Lung (tissue), 12 donors: ENCODE results near the gene CPED1. TPM values are rescaled to one million over a fixed set of nuclear protein-coding genes. Genes with fewer than 3 reads are reported as not detected.
A peak's percentile ranks its signal among the peaks of the same experiment; 100 is the strongest.

Experiments
- ATAC-seq: fragments of 200-7000 bp; cut with Tn5 transposase; one replicate; pipeline ENCODE4 v1.9.1; 2020; ENCODE audit warnings: moderate number of reproducible peaks; ENCODE audit not compliant: insufficient read depth, low FRiP score
- DNase-seq, 3 donors: peaks; one replicate each; pipeline ENCODE4 v3.0.0-alpha.2; 2013 to 2017
- H3K27ac ChIP-seq, 2 donors: one replicate each; pipeline ENCODE4 v1.5.1; 2013; ENCODE audit warnings: mild to moderate bottlenecking in 2 of 2, moderate library complexity in 2 of 2, control low read depth in 1 of 2, inconsistent platforms in 1 of 2, low read depth in 1 of 2, low read length in 1 of 2
- H3K27me3 ChIP-seq, 3 donors: one replicate each; pipeline ENCODE4 v1.5.1; 2013; ENCODE audit warnings: low read length in 2 of 3; ENCODE audit not compliant: control insufficient read depth in 3 of 3, insufficient read depth in 3 of 3
- H3K36me3 ChIP-seq, 4 donors: one replicate each; pipeline ENCODE4 v1.5.1; 2013; ENCODE audit warnings: low read length in 4 of 4, mild to moderate bottlenecking in 1 of 4, moderate library complexity in 1 of 4; ENCODE audit not compliant: control insufficient read depth in 4 of 4, insufficient read depth in 4 of 4
- H3K4me1 ChIP-seq, 5 donors: one replicate each; pipeline ENCODE4 v1.5.1; 2013; ENCODE audit warnings: low read length in 5 of 5, mild to moderate bottlenecking in 2 of 5, moderate library complexity in 1 of 5; ENCODE audit not compliant: control insufficient read depth in 5 of 5, insufficient read depth in 5 of 5
- H3K4me3 ChIP-seq: one replicate; pipeline ENCODE4 v1.5.1; 2013; ENCODE audit warnings: mild to moderate bottlenecking, control low read depth, moderate library complexity
- H3K9ac ChIP-seq, 2 donors: one replicate each; pipeline ENCODE4 v1.5.1; 2013; ENCODE audit warnings: low read length in 2 of 2, control low read depth in 1 of 2; ENCODE audit not compliant: insufficient read depth in 1 of 2
- H3K9me3 ChIP-seq, 4 donors: one replicate each; pipeline ENCODE4 v1.5.1; 2013; ENCODE audit warnings: low read length in 3 of 4, mild to moderate bottlenecking in 1 of 4, moderate library complexity in 1 of 4; ENCODE audit not compliant: control insufficient read depth in 4 of 4, insufficient read depth in 3 of 4
- WGBS, 2 donors: extraction: QIAGEN DNeasy Blood & Tissue Kit; methylation state at CpG; one replicate each; pipeline ENCODE4 v1.1.7; 2013; 5-methylcytosine and 5-hydroxymethylcytosine counted together
- polyA plus RNA-seq, 2 donors: library from polyadenylated mRNA; stranded (reverse); fragments of 200-250 nt; gene quantifications; one replicate each; pipeline ENCODE4 v1.2.1, GENCODE V29; 2013
- total RNA-seq, 2 donors: library from RNA; depleted of rRNA in 1 of 2; stranded (reverse); fragments of >200 nt in 1 of 2; gene quantifications; one replicate each; pipeline ENCODE4 v1.2.1, GENCODE V29; 2014 to 2021
- TF ChIP-seq, protein P1 (sequence below): IDR thresholded peaks from 2 replicates; pipeline ENCODE4 v1.5.1; 2012; ENCODE audit warnings: mild to moderate bottlenecking; ENCODE audit errors: control extremely low read depth, extremely low read depth
- donor health status: control.
- donor health status: control.
- donor health status: Bipolar disorder and iron deficiency.
- donor health status: healthy.
- donor health status: DM: yes; HTN: yes; CAD: no.

The CPED1 gene
- total and polyA plus RNA-seq, 4 donors, result 1.8 to 32.3 (median 7.4) TPM

DNA sequence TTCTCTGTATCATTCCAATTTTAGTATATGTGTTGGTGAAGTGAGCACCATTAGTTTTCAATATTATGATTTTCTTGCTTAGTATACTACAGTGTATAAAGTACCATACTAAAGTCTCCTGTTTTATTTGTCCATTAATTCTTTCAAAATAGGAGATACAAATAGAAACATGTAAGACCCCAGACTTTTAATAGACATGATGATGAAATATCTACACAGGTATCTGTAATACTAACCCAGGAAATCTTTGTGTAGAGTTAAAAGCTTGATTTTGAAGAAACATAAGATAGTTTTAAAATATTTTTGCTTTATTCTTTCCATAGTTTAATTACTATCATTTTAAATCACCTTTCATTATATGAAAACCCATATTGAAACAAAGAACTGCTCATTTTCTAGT, 206.5 kb downstream of the CPED1 start:
- TF ChIP-seq, protein P1, sequence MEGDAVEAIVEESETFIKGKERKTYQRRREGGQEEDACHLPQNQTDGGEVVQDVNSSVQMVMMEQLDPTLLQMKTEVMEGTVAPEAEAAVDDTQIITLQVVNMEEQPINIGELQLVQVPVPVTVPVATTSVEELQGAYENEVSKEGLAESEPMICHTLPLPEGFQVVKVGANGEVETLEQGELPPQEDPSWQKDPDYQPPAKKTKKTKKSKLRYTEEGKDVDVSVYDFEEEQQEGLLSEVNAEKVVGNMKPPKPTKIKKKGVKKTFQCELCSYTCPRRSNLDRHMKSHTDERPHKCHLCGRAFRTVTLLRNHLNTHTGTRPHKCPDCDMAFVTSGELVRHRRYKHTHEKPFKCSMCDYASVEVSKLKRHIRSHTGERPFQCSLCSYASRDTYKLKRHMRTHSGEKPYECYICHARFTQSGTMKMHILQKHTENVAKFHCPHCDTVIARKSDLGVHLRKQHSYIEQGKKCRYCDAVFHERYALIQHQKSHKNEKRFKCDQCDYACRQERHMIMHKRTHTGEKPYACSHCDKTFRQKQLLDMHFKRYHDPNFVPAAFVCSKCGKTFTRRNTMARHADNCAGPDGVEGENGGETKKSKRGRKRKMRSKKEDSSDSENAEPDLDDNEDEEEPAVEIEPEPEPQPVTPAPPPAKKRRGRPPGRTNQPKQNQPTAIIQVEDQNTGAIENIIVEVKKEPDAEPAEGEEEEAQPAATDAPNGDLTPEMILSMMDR, result no peak
- Histone ChIP-seq H3K9me3 (no peaks in the 10 kb centered on the region), H3K9ac (no peak overlapping the region), H3K36me3 (no peaks in the 10 kb centered on the region), H3K27ac (no peak overlapping the region), H3K27me3 (no peaks in the 10 kb centered on the region), H3K4me1 (peaks cover 0 to 19% (median 2%) of the 10 kb centered on the region in 5 donors), H3K4me3 (no peak overlapping the region)
- DNase-seq (no peak), ATAC-seq (no peak)

DNA sequence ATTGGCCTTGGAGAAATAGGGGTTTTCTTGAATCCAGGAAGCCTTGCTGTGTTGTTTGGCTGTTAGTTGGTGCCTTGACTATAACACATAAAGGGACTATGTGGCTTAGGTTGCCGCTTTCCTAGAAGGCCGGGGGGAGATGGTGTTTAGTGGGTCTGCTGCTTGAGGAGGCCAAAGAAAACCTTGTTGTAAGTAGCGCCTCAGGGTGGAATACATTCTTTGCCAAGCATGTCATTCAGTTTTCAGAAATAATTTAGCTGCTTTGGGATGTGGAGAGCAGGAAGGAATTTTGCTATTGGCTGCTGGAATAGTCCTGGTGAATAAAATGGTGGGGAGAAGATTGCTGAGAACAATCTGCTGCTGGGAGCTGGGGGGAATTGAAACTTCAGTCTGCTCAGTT, 207.4 kb downstream of the CPED1 start:
- peaks cover 0 to 21% (median 2%) of the 10 kb centered on the region in 5 donors for H3K4me1 ChIP-seq
- no peak overlapping the region for H3K27ac ChIP-seq
- TF ChIP-seq, protein P1, result no peak
- no peak overlapping the region for H3K4me3 ChIP-seq
- H3K9ac ChIP-seq, result no peak overlapping the region
- no peaks in the 10 kb centered on the region for H3K36me3 ChIP-seq
- no peaks in the 10 kb centered on the region for H3K9me3 ChIP-seq
- DNase-seq (peak in 1 of 3 donors; percentile 28), ATAC-seq (no peak)
- H3K27me3 ChIP-seq, result no peaks in the 10 kb centered on the region
- WGBS, 2 donors, result 77 to 89% methylated on average over 3 of the region's 3 CpGs

- no peaks in the 10 kb centered on the region for H3K36me3 ChIP-seq
- H3K4me1 ChIP-seq, result peaks cover 0 to 18% (median 2%) of the 10 kb centered on the region in 5 donors
- TF ChIP-seq, protein P1, result no peak
- ATAC-seq (no peak), DNase-seq (peak in 1 of 3 donors; percentile 13)
- no peaks in the 10 kb centered on the region for H3K27me3 ChIP-seq
- H3K9ac ChIP-seq, result no peak overlapping the region
- H3K9me3 ChIP-seq, result no peaks in the 10 kb centered on the region
- H3K4me3 ChIP-seq, result no peak overlapping the region
- H3K27ac ChIP-seq, result no peak overlapping the region
Measured at GRCh38 chr7:121196286-121196685, 207.8 kb downstream of the CPED1 start.

GRCh38 chr7:121197455-121197854, 208.9 kb downstream of the CPED1 start:
- Histone ChIP-seq H3K27ac (no peak overlapping the region), H3K4me3 (no peak overlapping the region), H3K27me3 (no peaks in the 10 kb centered on the region), H3K36me3 (no peaks in the 10 kb centered on the region), H3K4me1 (peaks cover 0 to 17% (median 2%) of the 10 kb centered on the region in 5 donors), H3K9me3 (no peaks in the 10 kb centered on the region), H3K9ac (no peak overlapping the region)
- WGBS, 2 donors, result 92 to 93% methylated on average over 3 of the region's 3 CpGs
- DNase-seq, result no peak
- TF ChIP-seq, protein P1, result no peak
- no peak for ATAC-seq
